ENCODE results near the gene RANGAP1. TPM values are rescaled to one million over a fixed set of nuclear protein-coding genes. Genes with fewer than 3 reads are reported as not detected.
A peak's percentile ranks its signal among the peaks of the same experiment; 100 is the strongest.

Gene RANGAP1
- total RNA-seq, 1 experiment from 2014 or later = 177 TPM

- CTCF ChIA-PET = interaction anchor here (0.6 to 1.9 kb wide), 4 partner anchors 263 to 315 kb away, joined by 3 to 12 read pairs (median 5); partner anchors contain the start of gene RBX1
- Histone ChIP-seq H3K36me3 (ENCODE audit: insufficient read depth, low read length, poor library complexity, severe bottlenecking) (no peaks in the 10 kb centered on the region), H3K27ac (ENCODE audit: low read depth, low read length, poor library complexity, severe bottlenecking) (no peak overlapping the region), H3K9me3 (ENCODE audit: low read depth, low read length, poor library complexity, severe bottlenecking) (no peaks in the 10 kb centered on the region), H3K4me1 (ENCODE audit: insufficient read depth, low read length, poor library complexity, severe bottlenecking) (no peaks in the 10 kb centered on the region), H3K4me3 (ENCODE audit: low read depth, low read length, poor library complexity, severe bottlenecking) (peak overlapping the region; percentile 31), H3K27me3 (replicated peaks; ENCODE audit: insufficient read depth, low read depth, low read length, poor library complexity) (no peaks in the 10 kb centered on the region)
- no TSS peak for BruUV-seq (replicated peaks)
- POLR2A ChIA-PET (ENCODE audit: low non-redundant PET) = no interaction called here
- intact Hi-C loops (cut with micrococcal nuclease; ENCODE audit: unreplicated experiment) = no loop called here
- TF ChIP-seq EZH2 (IDR thresholded peaks at IDR 0.05; ENCODE audit: borderline replicate concordance, low read depth, low read length, poor library complexity, severe bottlenecking) (no peak), CTCF (conservative IDR thresholded peaks at IDR 0.05; ENCODE audit: low read depth, low read length) (peak; percentile 33; the same call in 1 of the 2 replicates)
- no peak for DNase-seq (ENCODE audit: low spot score)
These were observed 48.0 kb downstream of the RANGAP1 start for GRCh38 chr22:41237707-41238569.

GRCh38 chr22:41237036-41237706 is 48.8 kb downstream of the RANGAP1 start:
- BruUV-seq (replicated peaks) = no TSS peak
- no peaks in the 10 kb centered on the region for H3K36me3 ChIP-seq (ENCODE audit: insufficient read depth, low read length, poor library complexity, severe bottlenecking)
- POLR2A ChIA-PET (ENCODE audit: low non-redundant PET) = no interaction called here
- CTCF ChIA-PET = interaction anchor here (0.6 to 1.9 kb wide), 3 partner anchors 262 to 314 kb away, joined by 3 to 12 read pairs (median 6); partner anchors contain the start of gene RBX1
- no peak overlapping the region for H3K27ac ChIP-seq (ENCODE audit: low read depth, low read length, poor library complexity, severe bottlenecking)
- TF ChIP-seq CTCF (conservative IDR thresholded peaks at IDR 0.05; ENCODE audit: low read depth, low read length) (no peak; the same call in 1 of the 2 replicates), EZH2 (IDR thresholded peaks at IDR 0.05; ENCODE audit: borderline replicate concordance, low read depth, low read length, poor library complexity, severe bottlenecking) (no peak)
- no peaks in the 10 kb centered on the region for H3K4me1 ChIP-seq (ENCODE audit: insufficient read depth, low read length, poor library complexity, severe bottlenecking)
- DNase-seq (ENCODE audit: low spot score) = no peak
- intact Hi-C loops (cut with micrococcal nuclease; ENCODE audit: unreplicated experiment) = no loop called here
- no peaks in the 10 kb centered on the region for H3K27me3 ChIP-seq (replicated peaks; ENCODE audit: insufficient read depth, low read depth, low read length, poor library complexity)
- peak overlapping the region; percentile 31 for H3K4me3 ChIP-seq (ENCODE audit: low read depth, low read length, poor library complexity, severe bottlenecking)
- no peaks in the 10 kb centered on the region for H3K9me3 ChIP-seq (ENCODE audit: low read depth, low read length, poor library complexity, severe bottlenecking)

GRCh38 chr22:41234815-41235695 is 50.9 kb downstream of the RANGAP1 start:
- intact Hi-C loops (cut with micrococcal nuclease; ENCODE audit: unreplicated experiment) = no loop called here
- Histone ChIP-seq H3K27ac (ENCODE audit: low read depth, low read length, poor library complexity, severe bottlenecking) (no peak overlapping the region), H3K36me3 (ENCODE audit: insufficient read depth, low read length, poor library complexity, severe bottlenecking) (no peaks in the 10 kb centered on the region), H3K27me3 (replicated peaks; ENCODE audit: insufficient read depth, low read depth, low read length, poor library complexity) (no peaks in the 10 kb centered on the region), H3K4me3 (ENCODE audit: low read depth, low read length, poor library complexity, severe bottlenecking) (no peak overlapping the region), H3K4me1 (ENCODE audit: insufficient read depth, low read length, poor library complexity, severe bottlenecking) (no peaks in the 10 kb centered on the region), H3K9me3 (ENCODE audit: low read depth, low read length, poor library complexity, severe bottlenecking) (no peaks in the 10 kb centered on the region)
- TF ChIP-seq EZH2 (IDR thresholded peaks at IDR 0.05; ENCODE audit: borderline replicate concordance, low read depth, low read length, poor library complexity, severe bottlenecking) (no peak), CTCF (conservative IDR thresholded peaks at IDR 0.05; ENCODE audit: low read depth, low read length) (no peak)
- BruUV-seq (replicated peaks) = no TSS peak
- POLR2A ChIA-PET (ENCODE audit: low non-redundant PET) = no interaction called here
- no peak for DNase-seq (ENCODE audit: low spot score)
- CTCF ChIA-PET = no interaction called here
